Measurements from ENCODE around the gene QSER1.

GRCh38 chr11:33025339-33025722 lies 132.7 kb downstream of the QSER1 start:
- TF ChIP-seq POLR2A (IDR thresholded peaks at IDR 0.05; ENCODE audit: low read length) (no peak), GATA1 (IDR thresholded peaks at IDR 0.05; ENCODE audit: low read depth, low read length) (no peak)

Measured in erythroblast (primary cell).